ENCODE measurements around the gene OR2Y1.
"Not testable (repeated sequence)": the region's sequence is repeated elsewhere in the genome, so short reads cannot be mapped to it uniquely, and the experiment has no call there.

The OR2Y1 gene

DNA sequence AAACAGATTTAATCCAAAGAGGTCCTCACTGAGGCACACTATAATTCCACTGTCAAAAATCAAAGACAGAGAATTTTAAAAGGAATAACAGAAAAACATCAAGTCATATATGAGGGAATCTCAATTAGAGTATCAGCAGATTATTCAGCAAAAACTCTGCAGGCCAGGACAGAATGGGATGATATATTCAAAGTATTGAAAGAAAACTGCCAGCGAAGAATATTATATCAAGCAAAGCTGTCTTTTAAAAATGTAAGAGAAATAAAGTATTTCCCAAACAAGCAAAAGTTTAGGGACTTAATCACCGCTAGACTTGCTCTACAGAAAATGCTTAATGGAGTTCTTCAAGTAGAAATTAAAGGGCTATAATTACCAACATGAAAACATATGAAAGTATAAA, 15.7 kb upstream of the OR2Y1 start:
- no peak overlapping the region for H3K9ac ChIP-seq
- no peaks in the 10 kb centered on the region for H3K4me1 ChIP-seq
- H4K20me1 ChIP-seq: no peaks in the 10 kb centered on the region
- H3K36me3 ChIP-seq: no peaks in the 10 kb centered on the region
- no peak overlapping the region for H3K27ac ChIP-seq
- H3K9me3 ChIP-seq (replicated peaks in 1 of 11): peaks cover 27 to 43% (median 33%) of the 10 kb centered on the region in 11 experiments
- H3K4me2 ChIP-seq: no peak overlapping the region
- H3K4me3 ChIP-seq: no peak overlapping the region
- TF ChIP-seq Cebpa-rat (IDR thresholded peaks at IDR 0.05): no peak
- H3K27me3 ChIP-seq: no peaks in the 10 kb centered on the region

DNA sequence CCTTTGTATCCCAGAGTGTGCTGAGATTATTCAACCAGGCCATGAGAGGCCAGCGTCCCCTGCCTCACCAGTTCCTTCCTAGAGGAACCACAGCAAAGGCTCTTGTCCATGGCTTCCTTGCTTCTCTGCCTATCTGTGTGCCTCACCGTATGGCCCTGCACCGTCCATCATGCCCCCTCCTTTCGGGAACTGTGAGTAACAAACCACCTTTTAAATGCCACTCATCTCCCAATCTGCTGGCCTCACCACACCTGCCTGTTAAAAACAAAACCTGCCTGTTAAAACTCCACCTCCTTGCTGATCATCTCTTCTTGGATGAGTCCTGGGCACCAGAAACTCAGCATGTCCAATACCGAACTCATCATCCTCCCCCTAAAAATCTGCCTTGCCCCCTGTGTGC, 4.4 kb upstream of the OR2Y1 start:
- no peak for TF ChIP-seq Cebpa-rat (IDR thresholded peaks at IDR 0.05)
- Histone ChIP-seq H4K20me1 (no peaks in the 10 kb centered on the region), H3K4me2 (no peak overlapping the region), H3K27ac (no peak overlapping the region), H3K9ac (no peak overlapping the region), H3K4me3 (no peak overlapping the region), H3K9me3 (replicated peaks in 1 of 11) (no peaks in the 10 kb centered on the region), H3K36me3 (no peaks in the 10 kb centered on the region), H3K27me3 (no peaks in the 10 kb centered on the region), H3K4me1 (no peaks in the 10 kb centered on the region)

DNA sequence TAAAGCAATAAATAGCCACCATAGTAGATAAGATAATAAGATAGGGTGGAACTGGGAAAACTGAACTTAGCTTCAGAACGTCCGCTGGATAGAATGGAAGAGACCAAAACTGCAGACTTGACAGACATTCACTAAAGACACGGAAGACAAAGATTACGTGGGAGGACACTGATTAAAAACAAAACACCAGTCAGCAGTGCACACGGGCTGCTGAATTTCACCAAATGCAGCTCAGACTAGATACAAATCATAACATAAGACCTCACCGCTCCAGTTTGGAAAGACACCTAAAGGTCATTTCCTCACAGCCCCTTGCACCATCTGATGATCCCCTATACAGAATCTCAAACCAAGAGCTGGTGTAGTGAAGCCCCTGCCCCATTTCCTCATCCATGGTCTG, 2.9 kb upstream of the OR2Y1 start:
- TF ChIP-seq Cebpa-rat (IDR thresholded peaks at IDR 0.05): no peak
- Histone ChIP-seq H3K9me3 (replicated peaks in 1 of 11) (no peaks in the 10 kb centered on the region), H3K9ac (no peak overlapping the region), H3K4me2 (no peak overlapping the region), H3K4me1 (peaks cover 0 to 3% (median 0%) of the 10 kb centered on the region in 10 experiments; a peak in 1 of 20 replicates), H3K27me3 (no peaks in the 10 kb centered on the region), H4K20me1 (no peaks in the 10 kb centered on the region), H3K4me3 (no peak overlapping the region), H3K27ac (no peak overlapping the region), H3K36me3 (no peaks in the 10 kb centered on the region)

- not testable (repeated sequence) for H3K27ac ChIP-seq; H3K9ac ChIP-seq; H3K9me3 ChIP-seq (replicated peaks in 1 of 11); H3K4me2 ChIP-seq; H3K4me1 ChIP-seq; H3K36me3 ChIP-seq; H3K27me3 ChIP-seq; H3K4me3 ChIP-seq; H4K20me1 ChIP-seq
Measured at GRCh38 chr5:180740953-180741352, 1.1 kb upstream of the OR2Y1 start.

- H3K4me2 ChIP-seq: no peak overlapping the region
- no peak for TF ChIP-seq Cebpa-rat (IDR thresholded peaks at IDR 0.05)
Measured at GRCh38 chr5:180739271-180739670, 587 bp downstream of the OR2Y1 start.

DNA sequence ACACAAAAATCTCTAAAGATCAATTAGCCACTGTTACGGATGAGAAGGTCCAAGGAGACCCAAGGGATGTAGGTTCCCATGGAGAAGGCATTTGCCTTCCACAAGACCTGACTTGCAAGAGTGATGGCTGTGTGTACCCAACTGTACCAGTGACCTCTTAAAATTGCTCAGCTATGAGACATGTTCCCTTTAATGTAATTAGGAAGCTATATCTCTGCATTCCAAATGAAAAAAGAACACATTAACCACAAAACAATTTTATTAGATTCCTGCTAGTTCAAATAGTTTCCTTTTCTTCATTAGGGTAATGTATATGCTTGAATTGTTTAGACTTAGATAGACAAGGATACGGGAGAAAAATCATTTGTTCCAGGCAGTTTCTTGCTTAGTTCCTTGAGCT, 3.3 kb downstream of the OR2Y1 start:
- Histone ChIP-seq H3K9me3 (replicated peaks in 1 of 11) (no peaks in the 10 kb centered on the region), H4K20me1 (no peaks in the 10 kb centered on the region), H3K27me3 (no peaks in the 10 kb centered on the region), H3K4me1 (peaks cover 0 to 3% (median 0%) of the 10 kb centered on the region in 10 experiments; a peak in 1 of 20 replicates), H3K36me3 (no peaks in the 10 kb centered on the region), H3K27ac (no peak overlapping the region), H3K4me2 (no peak overlapping the region), H3K4me3 (no peak overlapping the region), H3K9ac (no peak overlapping the region)
- no peak for TF ChIP-seq Cebpa-rat (IDR thresholded peaks at IDR 0.05)

More at GRCh38 chr5:180739271-180739670, 587 bp downstream of the OR2Y1 start:
- Histone ChIP-seq H3K36me3 (no peaks in the 10 kb centered on the region), H3K9ac (no peak overlapping the region), H3K27me3 (no peaks in the 10 kb centered on the region), H3K4me3 (no peak overlapping the region), H3K4me1 (peaks cover 0 to 3% (median 0%) of the 10 kb centered on the region in 10 experiments; a peak in 1 of 20 replicates), H3K9me3 (replicated peaks in 1 of 11) (no peaks in the 10 kb centered on the region), H4K20me1 (no peaks in the 10 kb centered on the region), H3K27ac (no peak overlapping the region)

DNA sequence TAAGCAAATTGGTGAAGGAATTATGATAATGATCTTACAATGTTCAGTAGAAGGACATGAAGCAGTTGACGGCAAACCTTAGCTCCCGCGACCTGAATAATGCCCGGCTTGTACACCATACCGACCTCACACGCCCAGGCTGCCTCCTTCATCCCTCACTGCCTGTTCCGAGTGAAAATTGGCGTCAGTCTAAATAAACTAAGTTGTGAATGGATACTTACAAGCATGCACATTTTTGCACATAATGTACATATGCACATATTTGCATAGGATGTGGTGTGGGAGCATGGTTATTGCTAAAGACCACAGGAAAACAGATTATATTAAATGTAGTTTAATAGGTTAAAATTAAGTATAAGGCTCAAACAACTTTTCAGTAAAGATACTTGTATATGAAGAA, 14.9 kb downstream of the OR2Y1 start:
- Histone ChIP-seq H3K27me3 (no peaks in the 10 kb centered on the region), H3K9me3 (replicated peaks in 1 of 11) (peaks cover 0 to 8% (median 0%) of the 10 kb centered on the region in 11 experiments; a peak in 4 of 22 replicates), H3K4me3 (no peak overlapping the region), H3K4me2 (no peak overlapping the region), H3K4me1 (no peaks in the 10 kb centered on the region), H3K27ac (no peak overlapping the region), H3K9ac (no peak overlapping the region), H4K20me1 (no peaks in the 10 kb centered on the region), H3K36me3 (no peaks in the 10 kb centered on the region)
- TF ChIP-seq Cebpa-rat (IDR thresholded peaks at IDR 0.05): no peak

- H3K36me3 ChIP-seq: no peaks in the 10 kb centered on the region
- H3K27me3 ChIP-seq: no peaks in the 10 kb centered on the region
- H3K27ac ChIP-seq: no peak overlapping the region
- peaks cover 0 to 8% (median 0%) of the 10 kb centered on the region in 11 experiments; a peak in 4 of 22 replicates for H3K9me3 ChIP-seq (replicated peaks in 1 of 11)
- H3K4me2 ChIP-seq: no peak overlapping the region
- no peaks in the 10 kb centered on the region for H4K20me1 ChIP-seq
- no peak overlapping the region for H3K4me3 ChIP-seq
- no peak for TF ChIP-seq Cebpa-rat (IDR thresholded peaks at IDR 0.05)
- no peak overlapping the region for H3K9ac ChIP-seq
- no peaks in the 10 kb centered on the region for H3K4me1 ChIP-seq
Measured at GRCh38 chr5:180723936-180724335, 15.9 kb downstream of the OR2Y1 start.

DNA sequence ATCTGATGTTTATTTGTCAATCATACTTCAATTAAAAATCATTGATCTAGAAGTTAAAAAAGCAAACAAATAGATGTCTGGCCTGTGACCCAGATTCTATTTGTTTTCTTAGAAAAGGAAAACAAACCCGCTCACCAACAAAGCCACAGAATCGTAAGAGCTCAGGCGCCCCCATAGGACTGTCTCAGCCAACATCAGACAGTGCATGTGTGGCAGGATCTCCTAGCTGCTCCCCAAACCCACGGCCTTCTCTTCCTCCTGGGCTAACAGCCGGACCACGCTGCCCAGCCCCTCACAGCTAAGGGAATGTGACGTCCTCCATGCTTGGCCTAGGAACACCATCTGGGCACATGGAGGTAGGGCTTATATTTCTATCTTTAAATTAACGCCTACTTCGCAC, 19.4 kb downstream of the OR2Y1 start:
- no peaks in the 10 kb centered on the region for H4K20me1 ChIP-seq
- H3K4me2 ChIP-seq: no peak overlapping the region
- no peak overlapping the region for H3K27ac ChIP-seq
- H3K4me1 ChIP-seq: no peaks in the 10 kb centered on the region
- no peaks in the 10 kb centered on the region for H3K27me3 ChIP-seq
- no peaks in the 10 kb centered on the region for H3K9me3 ChIP-seq (replicated peaks in 1 of 11)
- H3K9ac ChIP-seq: no peak overlapping the region
- no peak overlapping the region for H3K4me3 ChIP-seq
- no peaks in the 10 kb centered on the region for H3K36me3 ChIP-seq
- TF ChIP-seq Cebpa-rat (IDR thresholded peaks at IDR 0.05): no peak

- Histone ChIP-seq H3K4me2 (no peak overlapping the region), H4K20me1 (no peaks in the 10 kb centered on the region), H3K4me3 (no peak overlapping the region), H3K36me3 (no peaks in the 10 kb centered on the region), H3K27ac (no peak overlapping the region), H3K4me1 (no peaks in the 10 kb centered on the region), H3K9me3 (replicated peaks in 1 of 11) (no peaks in the 10 kb centered on the region), H3K27me3 (no peaks in the 10 kb centered on the region), H3K9ac (no peak overlapping the region)
- no peak for TF ChIP-seq Cebpa-rat (IDR thresholded peaks at IDR 0.05)
Measured at GRCh38 chr5:180719781-180720180, 20.1 kb downstream of the OR2Y1 start.

Data from BLaER1 treated with 17β-estradiol and CSF1 and Interleukin-3, amounts not matched to agents 10 nM and 100 nM (cell line).